ENCODE data around the gene SCPEP1. TPM values are rescaled to one million over a fixed set of nuclear protein-coding genes. Genes with fewer than 3 reads are reported as not detected.

The SCPEP1 gene
- total RNA-seq, 3 donors from 2014 or later: 10.3 to 74.2 (median 27.7) TPM

- ATAC-seq (no peak), DNase-seq (no peak)
- Histone ChIP-seq H3K9me3 (peaks cover 23% of the 10 kb centered on the region), H3K4me3 (no peak overlapping the region), H3K4me1 (ENCODE audit: low read depth) (no peaks in the 10 kb centered on the region), H3K36me3 (ENCODE audit: low read depth) (no peaks in the 10 kb centered on the region)
- TF ChIP-seq CTCF (IDR thresholded peaks at IDR 0.05): no peak
- intact Hi-C loops (cut with DNase I, micrococcal nuclease): no loop called here
Measured at GRCh38 chr17:56933151-56933745, 44.7 kb upstream of the SCPEP1 start.

GRCh38 chr17:56933868-56934267 lies 44.1 kb upstream of the SCPEP1 start:
- H3K4me3 ChIP-seq: no peak overlapping the region
- intact Hi-C loops (cut with DNase I, micrococcal nuclease): no loop called here
- peaks cover 23% of the 10 kb centered on the region for H3K9me3 ChIP-seq
- no peaks in the 10 kb centered on the region for H3K36me3 ChIP-seq (ENCODE audit: low read depth)
- DNase-seq (no peak), ATAC-seq (no peak)
- no peak for TF ChIP-seq CTCF (IDR thresholded peaks at IDR 0.05)
- H3K4me1 ChIP-seq (ENCODE audit: low read depth): no peaks in the 10 kb centered on the region

GRCh38 chr17:56934280-56934679 lies 43.7 kb upstream of the SCPEP1 start:
- ATAC-seq: no peak
- H3K36me3 ChIP-seq (ENCODE audit: low read depth): no peaks in the 10 kb centered on the region
- TF ChIP-seq CTCF (IDR thresholded peaks at IDR 0.05): no peak

GRCh38 chr17:56935461-56935860 lies 42.5 kb upstream of the SCPEP1 start:
- no peaks in the 10 kb centered on the region for H3K36me3 ChIP-seq (ENCODE audit: low read depth)
- intact Hi-C loops (cut with DNase I, micrococcal nuclease): no loop called here
- no peak for DNase-seq
- peaks cover 7% of the 10 kb centered on the region for H3K9me3 ChIP-seq
- H3K4me1 ChIP-seq (ENCODE audit: low read depth): no peaks in the 10 kb centered on the region
- no peak for ATAC-seq
- no peak for TF ChIP-seq CTCF (IDR thresholded peaks at IDR 0.05)
- H3K4me3 ChIP-seq: no peak overlapping the region

More at GRCh38 chr17:56934280-56934679, 43.7 kb upstream of the SCPEP1 start:
- peaks cover 19% of the 10 kb centered on the region for H3K9me3 ChIP-seq
- no peak overlapping the region for H3K4me3 ChIP-seq
- intact Hi-C loops (cut with DNase I, micrococcal nuclease): no loop called here
- no peak for DNase-seq
- no peaks in the 10 kb centered on the region for H3K4me1 ChIP-seq (ENCODE audit: low read depth)

GRCh38 chr17:56936697-56937322 lies 41.1 kb upstream of the SCPEP1 start:
- H3K4me3 ChIP-seq: no peak overlapping the region
- intact Hi-C loops (cut with DNase I, micrococcal nuclease): no loop called here
- no peak for DNase-seq
- H3K4me1 ChIP-seq (ENCODE audit: low read depth): no peaks in the 10 kb centered on the region
- no peak for ATAC-seq
- no peaks in the 10 kb centered on the region for H3K9me3 ChIP-seq
- TF ChIP-seq CTCF (IDR thresholded peaks at IDR 0.05): no peak
- H3K36me3 ChIP-seq (ENCODE audit: low read depth): no peaks in the 10 kb centered on the region
